ENCODE results near the gene KRT16. TPM values are rescaled to one million over a fixed set of nuclear protein-coding genes. Genes with fewer than 3 reads are reported as not detected.

Gene KRT16
- total RNA-seq, 1 donor from 2014 or later: not detected

DNA sequence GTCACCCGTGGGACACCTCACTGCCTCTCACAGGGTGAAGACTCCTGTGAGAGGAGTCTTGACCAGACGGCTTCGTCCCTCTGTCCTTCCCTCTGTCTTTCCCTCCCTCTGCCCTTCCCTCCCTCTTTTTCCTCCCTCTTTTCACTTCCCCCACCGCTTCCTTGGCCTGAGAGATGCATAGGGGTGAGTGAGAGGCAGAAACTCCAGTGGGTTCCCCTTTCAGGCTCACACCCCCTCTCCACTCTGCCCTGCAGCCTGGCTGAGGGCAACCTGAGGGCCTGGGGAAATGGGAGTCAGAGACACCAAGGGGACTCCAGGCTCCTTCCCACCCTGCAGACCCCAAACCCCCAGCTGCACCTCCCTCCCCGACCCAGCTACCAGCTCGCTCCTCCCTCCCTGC is 26.4 kb upstream of the KRT16 start:
- H3K4me1 Mint-ChIP-seq (ENCODE audit: low read depth): no peaks in the 10 kb centered on the region
- H3K27me3 Mint-ChIP-seq (ENCODE audit: low read depth): peaks cover 2% of the 10 kb centered on the region
- intact Hi-C loops (cut with micrococcal nuclease): no loop called here
- DNase-seq (ENCODE audit: low spot score): no peak
- H3K36me3 Mint-ChIP-seq (ENCODE audit: low read depth): no peaks in the 10 kb centered on the region
- H3K9me3 Mint-ChIP-seq: no peaks in the 10 kb centered on the region
- no peak overlapping the region for H3K4me3 Mint-ChIP-seq (ENCODE audit: low read depth)
- no peak overlapping the region for H3K27ac Mint-ChIP-seq

DNA sequence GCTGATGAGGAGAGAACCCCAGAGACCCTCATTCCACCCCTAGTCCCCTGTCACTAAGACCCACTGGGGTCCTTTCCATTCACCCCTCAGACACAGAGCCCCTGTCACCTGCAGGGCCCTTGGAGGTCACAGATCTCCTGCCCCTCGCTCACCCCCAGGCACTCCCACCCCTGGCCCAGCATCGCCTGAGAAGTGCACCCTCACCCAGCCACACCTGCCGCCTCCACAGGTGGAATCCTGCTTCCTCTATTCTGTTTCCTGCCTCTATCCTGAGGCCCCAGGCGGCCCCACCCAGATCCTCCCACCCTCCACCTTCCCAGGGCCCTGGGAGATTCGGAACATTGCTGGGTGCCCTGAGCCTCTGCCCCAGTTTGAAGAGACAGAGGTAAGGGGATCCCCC is 25.6 kb upstream of the KRT16 start:
- Mint-ChIP-seq H3K36me3 (ENCODE audit: low read depth) (no peaks in the 10 kb centered on the region), H3K9me3 (no peaks in the 10 kb centered on the region), H3K4me3 (ENCODE audit: low read depth) (no peak overlapping the region), H3K4me1 (ENCODE audit: low read depth) (no peaks in the 10 kb centered on the region), H3K27me3 (ENCODE audit: low read depth) (no peaks in the 10 kb centered on the region), H3K27ac (no peak overlapping the region)
- intact Hi-C loops (cut with micrococcal nuclease): no loop called here
- no peak for DNase-seq (ENCODE audit: low spot score)

DNA sequence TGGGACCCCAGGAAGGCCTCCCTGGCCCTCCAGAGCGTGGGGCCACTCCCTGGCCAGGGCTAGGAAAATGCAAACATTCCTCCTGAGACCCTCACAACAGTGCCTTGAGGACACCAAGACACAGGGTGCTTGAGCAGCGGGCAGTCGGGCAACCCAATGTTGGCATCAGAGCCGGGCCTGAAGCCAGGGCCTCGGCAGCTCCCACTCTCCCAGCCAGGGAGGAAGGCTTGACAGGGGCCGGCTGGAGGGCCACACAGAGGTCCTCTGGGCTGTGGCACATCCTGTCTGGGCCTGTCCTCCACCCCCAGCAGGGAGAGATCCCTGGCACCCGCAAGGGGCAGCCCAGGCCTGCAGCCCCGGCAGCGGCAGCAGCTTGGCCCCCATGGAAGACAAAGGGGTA is 24.1 kb upstream of the KRT16 start:
- no peak for DNase-seq (ENCODE audit: low spot score)
- no peaks in the 10 kb centered on the region for H3K36me3 Mint-ChIP-seq (ENCODE audit: low read depth)
- no peak overlapping the region for H3K4me3 Mint-ChIP-seq (ENCODE audit: low read depth)
- H3K27ac Mint-ChIP-seq: no peak overlapping the region
- H3K4me1 Mint-ChIP-seq (ENCODE audit: low read depth): no peaks in the 10 kb centered on the region
- intact Hi-C loops (cut with micrococcal nuclease): no loop called here
- H3K27me3 Mint-ChIP-seq (ENCODE audit: low read depth): no peaks in the 10 kb centered on the region
- H3K9me3 Mint-ChIP-seq: no peaks in the 10 kb centered on the region

DNA sequence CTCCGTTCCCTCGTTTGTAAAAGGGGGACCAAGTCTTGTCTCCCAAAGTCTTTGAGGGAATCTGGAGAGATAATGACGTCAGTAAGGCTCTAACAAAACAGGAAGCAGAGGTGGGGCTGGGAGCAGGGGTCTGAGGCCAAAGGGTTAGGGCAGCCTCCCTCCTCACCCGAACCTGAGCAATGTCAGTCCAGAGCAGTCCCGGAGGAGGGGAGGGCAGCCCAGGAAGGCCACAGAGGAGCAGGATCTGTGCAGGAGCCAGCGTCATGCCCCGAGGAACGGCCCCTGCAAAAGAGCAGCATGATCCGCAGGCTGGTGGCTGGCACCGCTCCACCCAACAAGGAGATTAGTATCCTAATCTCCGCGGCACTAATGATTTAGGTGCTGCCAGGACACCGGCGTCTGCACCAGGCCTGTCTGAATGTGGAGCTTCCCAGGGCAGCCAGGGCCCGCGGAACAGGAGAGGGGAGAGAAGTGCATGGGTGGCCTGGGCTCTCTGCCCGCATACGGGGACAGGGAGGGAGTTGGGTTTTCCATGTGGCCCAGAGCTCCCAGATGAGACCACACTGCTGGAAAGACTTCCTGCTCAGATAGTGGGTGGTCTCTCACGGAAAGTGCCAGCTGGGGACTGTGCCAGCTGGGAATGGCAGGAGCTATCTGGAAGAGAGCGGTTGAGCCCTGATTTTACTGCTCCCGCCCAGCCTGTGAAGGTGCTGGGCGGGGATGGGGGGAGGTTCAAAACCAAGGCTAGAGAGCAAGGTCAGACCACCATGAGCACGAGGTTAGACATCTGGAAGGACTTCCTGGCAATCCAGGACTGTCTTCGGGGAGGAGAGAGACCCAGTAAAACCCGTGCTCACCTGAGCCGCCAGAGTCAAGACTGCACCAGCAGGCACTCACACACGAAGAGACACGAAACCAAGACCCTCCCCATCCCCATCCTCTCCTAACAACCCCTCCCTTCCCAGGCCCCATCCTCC is 22.8 kb upstream of the KRT16 start:
- Mint-ChIP-seq H3K4me1 (ENCODE audit: low read depth) (no peaks in the 10 kb centered on the region), H3K27ac (no peak overlapping the region), H3K9me3 (no peaks in the 10 kb centered on the region), H3K4me3 (ENCODE audit: low read depth) (no peak overlapping the region), H3K27me3 (ENCODE audit: low read depth) (no peaks in the 10 kb centered on the region), H3K36me3 (ENCODE audit: low read depth) (no peaks in the 10 kb centered on the region)
- intact Hi-C loops (cut with micrococcal nuclease): no loop called here
- DNase-seq (ENCODE audit: low spot score): no peak

DNA sequence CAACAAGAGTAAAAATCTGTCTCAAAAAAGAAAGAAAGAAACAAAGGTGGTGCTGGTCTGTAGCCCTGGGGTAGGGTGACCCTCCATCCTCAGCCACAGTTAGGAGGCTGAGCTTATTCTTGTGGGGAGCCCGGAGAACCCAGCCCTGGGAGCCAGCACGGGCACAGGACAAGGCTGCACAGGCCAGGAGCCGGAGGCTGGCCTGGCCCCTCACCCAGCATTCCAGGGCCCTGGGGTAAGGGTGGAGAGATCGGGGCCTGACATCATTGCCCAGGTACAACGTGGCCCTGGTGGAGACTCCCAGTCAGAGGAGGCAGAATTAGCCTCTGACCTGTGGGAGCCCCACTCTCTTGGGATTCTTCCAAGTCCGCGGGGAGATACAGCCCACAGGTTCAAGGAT is 22.1 kb upstream of the KRT16 start:
- no peak for DNase-seq (ENCODE audit: low spot score)
- no peaks in the 10 kb centered on the region for H3K4me1 Mint-ChIP-seq (ENCODE audit: low read depth)
- H3K36me3 Mint-ChIP-seq (ENCODE audit: low read depth): no peaks in the 10 kb centered on the region
- no peak overlapping the region for H3K4me3 Mint-ChIP-seq (ENCODE audit: low read depth)
- intact Hi-C loops (cut with micrococcal nuclease): no loop called here
- H3K27me3 Mint-ChIP-seq (ENCODE audit: low read depth): no peaks in the 10 kb centered on the region
- no peak overlapping the region for H3K27ac Mint-ChIP-seq
- no peaks in the 10 kb centered on the region for H3K9me3 Mint-ChIP-seq

DNA sequence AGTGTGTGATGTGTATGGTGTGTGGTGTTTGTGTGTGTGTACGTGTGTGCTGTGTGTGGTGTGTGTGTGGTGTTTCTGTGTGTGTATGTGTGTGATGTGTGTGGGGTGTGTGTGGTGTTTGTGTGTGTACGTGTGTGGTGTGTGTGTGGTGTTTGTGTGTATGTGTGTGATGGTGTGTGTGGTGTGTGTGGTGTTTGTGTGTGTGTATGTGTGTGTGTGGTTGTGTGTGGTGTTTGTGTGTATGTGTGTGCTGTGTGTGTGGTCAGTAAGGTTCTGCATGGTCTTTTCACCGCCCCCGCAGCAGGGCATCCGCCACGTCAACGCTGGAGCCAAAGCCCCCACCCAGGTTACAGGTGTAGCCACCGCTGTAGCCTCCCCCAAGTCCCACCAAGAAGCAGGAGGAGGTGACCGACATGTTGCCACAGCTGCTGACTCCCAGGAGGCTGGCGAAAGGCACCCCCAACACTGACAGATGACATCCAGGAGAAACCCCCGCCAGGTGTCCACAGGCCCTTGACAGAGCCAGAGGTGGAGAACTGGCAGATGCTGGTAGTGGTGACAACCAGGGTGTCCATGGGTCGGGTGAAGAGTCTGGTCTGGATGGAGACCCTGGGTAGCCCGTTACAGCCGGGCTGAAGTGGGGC is 21.1 kb upstream of the KRT16 start:
- no peaks in the 10 kb centered on the region for H3K27me3 Mint-ChIP-seq (ENCODE audit: low read depth)
- DNase-seq (ENCODE audit: low spot score): no peak
- no peak overlapping the region for H3K27ac Mint-ChIP-seq
- no peak overlapping the region for H3K4me3 Mint-ChIP-seq (ENCODE audit: low read depth)
- H3K4me1 Mint-ChIP-seq (ENCODE audit: low read depth): no peaks in the 10 kb centered on the region
- no peaks in the 10 kb centered on the region for H3K9me3 Mint-ChIP-seq
- intact Hi-C loops (cut with micrococcal nuclease): no loop called here
- no peaks in the 10 kb centered on the region for H3K36me3 Mint-ChIP-seq (ENCODE audit: low read depth)

DNA sequence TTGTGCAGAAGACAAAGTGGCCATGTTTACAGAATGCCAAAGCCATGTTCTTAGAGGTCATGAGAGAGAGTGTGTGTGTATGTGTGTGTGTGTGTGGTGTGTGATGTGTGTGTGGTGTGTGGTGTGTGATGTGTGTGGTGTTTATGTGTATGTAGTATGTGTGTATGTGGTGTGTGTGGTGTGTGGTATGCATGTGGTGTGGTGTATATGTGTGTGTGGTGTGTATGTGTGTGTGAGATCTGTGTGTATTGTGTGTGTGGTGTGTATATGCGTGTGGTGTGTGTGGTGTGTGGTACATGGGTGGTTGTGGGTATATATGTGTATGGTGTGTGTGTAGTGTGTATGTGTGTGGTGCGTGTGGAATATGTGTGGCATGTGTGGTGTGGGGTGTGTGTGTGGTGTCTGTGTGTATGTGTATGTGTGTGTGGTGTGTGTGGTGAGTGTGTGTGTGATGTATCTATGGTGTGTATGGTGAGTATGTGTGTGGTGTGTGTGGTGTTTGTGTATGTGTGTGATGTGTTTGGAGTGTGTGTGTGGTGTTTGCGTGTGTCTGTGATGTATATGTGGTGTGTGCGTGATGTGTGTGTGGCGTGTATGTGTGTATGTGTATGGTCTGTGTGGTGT is 20.0 kb upstream of the KRT16 start:
- H3K36me3 Mint-ChIP-seq (ENCODE audit: low read depth): no peaks in the 10 kb centered on the region
- DNase-seq (ENCODE audit: low spot score): no peak
- no peaks in the 10 kb centered on the region for H3K9me3 Mint-ChIP-seq
- no peak overlapping the region for H3K27ac Mint-ChIP-seq
- H3K27me3 Mint-ChIP-seq (ENCODE audit: low read depth): no peaks in the 10 kb centered on the region
- intact Hi-C loops (cut with micrococcal nuclease): no loop called here
- no peak overlapping the region for H3K4me3 Mint-ChIP-seq (ENCODE audit: low read depth)
- no peaks in the 10 kb centered on the region for H3K4me1 Mint-ChIP-seq (ENCODE audit: low read depth)

DNA sequence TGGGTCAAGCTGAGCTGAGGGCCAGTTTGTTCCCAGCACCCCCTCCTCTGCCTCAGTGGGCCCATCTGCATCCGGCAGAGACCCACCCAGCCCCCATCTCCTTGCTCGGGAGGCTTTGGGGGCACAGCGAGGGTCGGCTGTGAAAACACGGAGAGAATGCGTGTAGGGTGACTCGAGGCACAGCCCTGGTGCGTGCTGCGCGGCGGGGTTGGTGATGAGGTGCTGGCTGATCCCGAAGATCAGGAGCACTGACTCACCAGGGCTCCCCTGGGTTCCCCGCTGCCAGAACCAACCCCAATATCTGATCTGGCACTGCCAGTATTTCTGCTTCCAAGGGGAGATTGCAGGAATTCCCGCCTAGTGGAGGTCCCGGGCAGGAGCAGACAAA is 19.3 kb upstream of the KRT16 start:
- intact Hi-C loops (cut with micrococcal nuclease): no loop called here
- no peaks in the 10 kb centered on the region for H3K9me3 Mint-ChIP-seq
- no peak overlapping the region for H3K27ac Mint-ChIP-seq
- no peaks in the 10 kb centered on the region for H3K4me1 Mint-ChIP-seq (ENCODE audit: low read depth)
- H3K36me3 Mint-ChIP-seq (ENCODE audit: low read depth): no peaks in the 10 kb centered on the region
- no peaks in the 10 kb centered on the region for H3K27me3 Mint-ChIP-seq (ENCODE audit: low read depth)
- DNase-seq (ENCODE audit: low spot score): no peak
- H3K4me3 Mint-ChIP-seq (ENCODE audit: low read depth): no peak overlapping the region

DNA sequence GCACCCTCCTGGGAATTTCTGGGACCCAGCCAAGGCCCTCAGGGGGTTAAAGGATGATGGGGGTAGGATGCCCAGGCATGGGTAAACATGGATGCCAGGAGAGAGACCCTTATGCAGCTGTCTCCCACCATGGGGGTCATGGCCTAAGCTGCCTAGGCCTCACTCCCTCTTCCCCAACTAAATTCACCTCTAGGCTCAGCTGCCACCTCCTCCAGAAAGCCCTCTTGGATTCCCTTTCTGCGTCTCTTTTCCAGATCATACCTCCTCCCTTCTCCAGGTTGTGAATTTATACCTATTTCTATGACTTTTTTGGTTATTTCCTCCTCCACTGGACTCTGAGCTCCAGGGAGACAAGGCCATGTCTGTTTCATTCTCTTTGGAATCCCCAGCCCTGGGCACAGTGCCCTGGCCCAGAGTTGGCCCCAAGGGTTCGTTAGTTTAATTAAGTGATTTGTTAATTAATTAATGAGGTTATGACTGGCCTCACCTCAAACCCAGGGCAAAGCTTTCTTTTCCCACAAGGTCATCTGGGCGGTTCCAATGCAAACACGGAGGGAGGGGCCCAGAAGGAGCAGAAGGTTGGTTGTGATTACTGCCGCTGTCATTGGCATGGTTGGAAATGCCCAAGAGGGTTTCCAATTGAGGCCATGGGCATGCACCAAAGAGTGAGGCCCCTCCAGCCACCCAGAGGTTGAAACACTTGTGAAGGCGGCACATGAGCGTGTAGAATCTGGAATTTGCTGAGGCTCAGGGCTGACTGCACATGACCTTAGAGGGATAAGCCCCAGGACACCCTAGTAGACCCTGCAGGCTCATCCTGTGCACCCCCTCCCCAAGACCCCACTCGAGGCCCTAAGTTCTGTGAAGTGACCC is 18.7 kb upstream of the KRT16 start:
- H3K4me1 Mint-ChIP-seq (ENCODE audit: low read depth): no peaks in the 10 kb centered on the region
- H3K36me3 Mint-ChIP-seq (ENCODE audit: low read depth): no peaks in the 10 kb centered on the region
- H3K9me3 Mint-ChIP-seq: no peaks in the 10 kb centered on the region
- DNase-seq (ENCODE audit: low spot score): no peak
- H3K27me3 Mint-ChIP-seq (ENCODE audit: low read depth): no peaks in the 10 kb centered on the region
- intact Hi-C loops (cut with micrococcal nuclease): no loop called here
- no peak overlapping the region for H3K4me3 Mint-ChIP-seq (ENCODE audit: low read depth)
- H3K27ac Mint-ChIP-seq: no peak overlapping the region

DNA sequence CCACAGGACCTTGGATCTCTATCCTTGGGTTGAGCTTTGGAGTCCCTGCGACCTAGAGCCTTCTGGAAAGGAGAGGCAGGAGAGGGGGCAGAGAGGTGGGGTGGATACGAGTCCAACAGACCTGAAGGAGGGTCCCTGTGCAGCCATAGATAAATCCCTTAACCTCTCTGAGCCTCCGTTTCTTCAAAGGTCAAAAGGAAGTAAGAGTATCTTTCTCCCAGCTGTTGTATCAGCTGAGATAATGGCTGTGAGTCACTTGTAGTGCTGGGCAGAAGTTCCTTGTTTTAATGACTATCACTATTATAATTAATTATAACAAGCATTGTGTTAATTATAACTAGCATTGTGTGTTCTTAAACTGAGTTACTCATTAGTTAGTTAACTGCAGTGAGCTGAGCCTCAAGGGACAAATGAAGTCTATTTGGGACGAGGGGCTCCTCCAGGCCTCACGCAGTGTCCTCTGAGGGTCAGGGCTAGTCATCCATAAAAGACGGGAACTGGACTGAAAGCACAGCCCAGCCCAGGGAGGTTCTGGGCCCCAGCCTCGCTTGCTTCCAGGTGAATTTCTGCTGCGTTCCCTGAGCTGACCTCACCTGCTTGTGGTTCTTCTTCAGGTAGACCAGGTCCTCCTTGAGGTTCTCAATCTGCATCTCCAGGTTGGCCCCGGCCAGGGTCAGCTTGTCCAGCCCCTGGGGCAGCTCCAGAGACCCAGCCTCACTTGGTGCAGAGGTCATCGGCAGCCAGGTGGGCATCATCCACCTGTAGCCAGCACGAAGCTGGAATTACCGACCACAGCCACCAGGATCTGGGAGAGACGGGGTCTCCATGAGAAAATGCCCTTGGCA is 17.5 kb upstream of the KRT16 start:
- Mint-ChIP-seq H3K9me3 (no peaks in the 10 kb centered on the region), H3K4me3 (ENCODE audit: low read depth) (no peak overlapping the region), H3K27me3 (ENCODE audit: low read depth) (no peaks in the 10 kb centered on the region), H3K36me3 (ENCODE audit: low read depth) (no peaks in the 10 kb centered on the region), H3K4me1 (ENCODE audit: low read depth) (no peaks in the 10 kb centered on the region), H3K27ac (no peak overlapping the region)
- DNase-seq (ENCODE audit: low spot score): no peak
- intact Hi-C loops (cut with micrococcal nuclease): no loop called here

DNA sequence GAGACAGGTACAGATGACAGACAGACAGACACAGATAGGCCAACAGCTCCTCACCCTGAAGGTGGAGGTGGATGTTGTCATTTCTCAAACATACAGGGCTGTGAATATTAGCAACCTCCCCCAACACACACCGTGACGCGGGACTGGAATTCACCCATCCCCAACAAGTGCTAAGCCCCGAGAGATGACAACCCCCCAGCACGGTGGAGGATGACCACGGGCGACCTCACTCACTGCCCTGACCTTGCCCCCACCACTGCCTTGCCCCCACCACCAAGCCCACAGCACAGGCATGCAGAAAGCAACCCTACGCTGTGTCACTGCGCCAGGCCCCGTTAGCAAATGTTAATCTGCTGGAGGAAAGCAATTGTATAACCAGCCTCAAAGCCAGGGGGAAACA is 16.7 kb upstream of the KRT16 start:
- Mint-ChIP-seq H3K27me3 (ENCODE audit: low read depth) (no peaks in the 10 kb centered on the region), H3K9me3 (no peaks in the 10 kb centered on the region), H3K36me3 (ENCODE audit: low read depth) (no peaks in the 10 kb centered on the region), H3K27ac (no peak overlapping the region), H3K4me3 (ENCODE audit: low read depth) (no peak overlapping the region), H3K4me1 (ENCODE audit: low read depth) (no peaks in the 10 kb centered on the region)
- intact Hi-C loops (cut with micrococcal nuclease): no loop called here
- DNase-seq (ENCODE audit: low spot score): no peak

Data from activated T-helper 2 cell treated with anti-CD3 and anti-CD28 coated beads, Interferon-gamma antibody, Interleukin-2, Interleukin-4, amounts not matched to agents 10 μg/mL and 5 μg/mL and 100 μg/mL, durations not matched to agents 14 hours and 24 hours and 36 hours (primary cell).